Measurements from ENCODE around the gene REG3A.

The REG3A gene

GRCh38 chr2:79112269-79112668 lies 47.3 kb downstream of the REG3A start:
- TF ChIP-seq CTCF (IDR thresholded peaks at IDR 0.05; ENCODE audit: low read depth, low read length, missing control alignments) = no peak

More at GRCh38 chr2:79112269-79112668, 47.3 kb downstream of the REG3A start:
- no peak overlapping the region for H3K4me3 ChIP-seq (replicated peaks; ENCODE audit: low read depth, low read length)
- no peak for DNase-seq (ENCODE audit: extremely low read depth, low read depth)
